ENCODE data around the gene CELF4.

CELF4 gene

GRCh38 chr18:37521510-37522465 lies 43.8 kb downstream of the CELF4 start:
- no peak for DNase-seq

DNA sequence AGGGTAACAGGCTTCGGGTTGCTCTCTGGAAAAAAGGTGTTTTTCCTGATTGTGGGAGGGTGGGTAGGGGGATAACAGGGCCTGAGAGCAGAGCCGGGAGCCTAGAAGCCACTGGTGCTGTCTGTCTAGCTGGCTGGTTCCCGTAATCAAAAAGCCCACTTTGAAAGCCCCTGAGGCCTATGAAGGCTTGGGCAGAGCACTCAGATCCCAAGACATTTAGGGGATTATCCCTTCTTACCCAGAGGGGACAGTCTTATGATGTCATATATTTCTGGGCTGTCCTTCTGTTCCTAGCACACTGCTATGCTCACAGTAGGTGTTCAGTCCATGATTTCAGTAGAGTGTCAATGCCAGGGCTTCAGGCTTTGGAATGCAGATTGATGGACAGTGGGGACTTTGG lies 45.1 kb downstream of the CELF4 start:
- DNase-seq: no peak

- DNase-seq: no peak
Measured at GRCh38 chr18:37519510-37520135, 46.0 kb downstream of the CELF4 start.

- no peak for DNase-seq
Measured at GRCh38 chr18:37516361-37516853, 49.2 kb downstream of the CELF4 start.

- DNase-seq: no peak
Measured at GRCh38 chr18:37514953-37515352, 50.6 kb downstream of the CELF4 start.

GRCh38 chr18:37512400-37512799 lies 53.2 kb downstream of the CELF4 start:
- DNase-seq: no peak

DNA sequence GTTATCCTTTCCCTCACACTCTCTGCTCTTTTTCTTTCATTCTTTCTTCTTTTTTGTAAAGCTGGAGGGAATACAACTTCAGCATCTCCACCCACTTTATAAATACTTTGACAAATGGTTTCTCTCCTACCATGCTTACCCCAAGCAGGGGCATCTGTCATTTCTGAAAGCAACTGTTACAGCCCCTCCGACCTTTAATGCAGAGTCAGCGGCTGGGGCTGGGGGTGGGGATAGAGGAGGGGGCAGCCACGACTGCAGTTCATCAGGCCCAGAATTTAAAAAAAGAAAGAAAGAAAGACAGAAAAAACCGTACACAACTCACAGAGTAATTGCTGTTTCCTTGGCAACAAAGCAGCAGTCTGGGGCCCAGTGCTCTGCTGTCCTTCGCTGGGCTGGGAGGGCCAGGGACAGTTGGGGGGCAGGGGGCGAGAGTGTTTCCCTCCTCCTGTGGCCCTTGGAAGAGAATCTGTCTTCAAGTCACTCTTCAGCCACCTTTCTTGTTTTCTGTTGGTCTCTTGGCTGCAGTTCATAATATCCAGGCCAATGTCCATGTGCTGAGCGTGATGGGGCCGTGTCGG lies 53.8 kb downstream of the CELF4 start:
- DNase-seq: no peak

DNA sequence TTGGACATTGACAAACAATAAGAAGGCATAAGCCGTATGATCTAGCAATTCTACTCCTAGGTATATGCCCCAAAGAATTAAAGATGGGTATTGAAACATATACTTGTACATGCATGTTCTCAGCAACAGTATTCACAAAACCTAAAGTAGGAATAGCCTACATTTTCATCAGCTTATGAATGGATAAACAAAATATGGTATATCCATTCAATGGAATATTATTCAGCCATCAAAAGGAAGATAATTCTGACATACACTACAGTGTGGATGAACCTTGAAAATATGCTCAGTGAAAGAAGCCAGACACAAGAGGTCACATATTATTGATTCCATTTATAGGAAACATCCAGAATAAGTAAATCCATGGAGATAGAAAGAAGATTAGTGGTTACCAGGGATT lies 56.0 kb downstream of the CELF4 start:
- DNase-seq: no peak

- no peak for DNase-seq
Measured at GRCh38 chr18:37508207-37508606, 57.4 kb downstream of the CELF4 start.

DNA sequence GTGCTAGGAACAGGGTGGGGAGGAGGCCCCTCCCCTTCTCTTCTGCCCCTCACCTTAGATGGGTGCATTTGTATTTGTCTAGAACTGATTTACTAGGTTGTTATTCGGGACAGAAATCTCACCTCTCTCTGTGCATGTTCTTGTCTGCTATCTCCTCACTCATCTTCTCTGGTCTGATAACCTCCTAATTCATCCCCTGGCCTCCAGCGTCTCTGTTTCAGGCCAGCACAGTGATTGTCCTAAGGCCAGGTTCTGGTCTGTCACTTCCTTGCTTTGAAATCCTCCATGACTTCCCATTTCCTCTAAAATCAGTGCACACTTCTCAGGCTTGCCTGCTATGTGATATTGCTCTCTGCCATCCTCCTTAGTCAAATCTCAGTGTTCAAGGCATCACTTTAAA lies 58.4 kb downstream of the CELF4 start:
- no peak for DNase-seq

- DNase-seq: no peak
Measured at GRCh38 chr18:37506001-37506400, 59.6 kb downstream of the CELF4 start.

- no peak for DNase-seq
Measured at GRCh38 chr18:37505321-37505720, 60.3 kb downstream of the CELF4 start.

GRCh38 chr18:37502601-37503000 lies 63.0 kb downstream of the CELF4 start:
- no peak for DNase-seq

- no peak for DNase-seq
Measured at GRCh38 chr18:37502036-37502435, 63.6 kb downstream of the CELF4 start.

DNA sequence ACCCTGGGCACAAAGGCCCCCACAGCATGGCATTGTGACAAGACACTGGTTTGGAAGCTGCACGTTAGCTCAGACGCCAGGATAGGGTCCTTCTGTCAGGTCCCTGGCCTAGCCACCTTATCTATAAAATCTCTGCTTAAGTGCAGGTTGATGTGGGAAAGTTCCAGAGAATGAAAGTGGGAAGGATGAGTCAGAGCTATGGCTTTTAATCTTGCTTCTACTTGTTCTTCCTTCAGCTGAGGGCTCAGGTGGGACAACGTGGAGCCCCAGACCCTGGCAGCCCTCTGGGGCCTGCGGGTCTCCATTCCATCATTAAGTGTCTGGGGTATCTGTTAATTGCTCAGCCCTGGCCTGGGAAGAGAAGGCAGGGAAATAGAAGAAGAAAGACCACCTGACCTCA lies 64.5 kb downstream of the CELF4 start:
- DNase-seq: no peak

- no peak for DNase-seq
Measured at GRCh38 chr18:37499913-37500312, 65.7 kb downstream of the CELF4 start.

DNA sequence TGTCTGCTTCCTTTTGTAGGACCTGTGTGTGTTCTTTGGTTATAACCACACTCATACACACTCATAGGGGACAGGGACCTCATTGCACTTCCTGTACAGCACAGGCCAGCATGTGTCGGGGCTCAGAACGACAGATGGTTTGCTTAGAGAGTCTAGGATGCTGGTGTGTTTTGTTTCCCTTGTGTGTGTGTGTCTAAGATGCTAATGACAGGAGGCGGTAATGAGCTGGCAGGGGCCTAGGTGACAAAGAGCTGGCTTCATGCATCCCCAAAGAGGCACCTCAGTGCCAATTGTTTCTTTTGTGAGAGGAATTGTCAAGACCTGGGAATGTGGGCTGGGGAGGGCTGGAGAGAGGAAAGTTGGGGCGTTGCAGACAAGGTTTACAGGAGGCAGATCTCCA lies 66.6 kb downstream of the CELF4 start:
- peak; percentile 22 for DNase-seq

GRCh38 chr18:37497853-37498518 lies 67.6 kb downstream of the CELF4 start:
- no peak for DNase-seq

- no peak for DNase-seq
Measured at GRCh38 chr18:37496568-37496967, 69.0 kb downstream of the CELF4 start.

GRCh38 chr18:37495354-37495753 lies 70.2 kb downstream of the CELF4 start:
- no peak for DNase-seq

GRCh38 chr18:37494406-37494805 lies 71.2 kb downstream of the CELF4 start:
- DNase-seq: no peak

- DNase-seq: no peak
Measured at GRCh38 chr18:37493352-37493935, 72.2 kb downstream of the CELF4 start.

GRCh38 chr18:37492952-37493351 lies 72.6 kb downstream of the CELF4 start:
- DNase-seq: no peak

Data from DMS 273 treated with DMSO at 0.1 percent for 48 hours (cell line).